Body of pancreas (tissue), 4 donors: ENCODE data around the gene MAP2. TPM values are rescaled to one million over a fixed set of nuclear protein-coding genes. Genes with fewer than 3 reads are reported as not detected.

Experiments
- ATAC-seq: fragments of 150-250 bp; one replicate; pipeline ENCODE4 v1.9.1; 2016
- DNase-seq, 4 donors: peaks; one replicate each; pipeline ENCODE4 v3.0.0-alpha.2; 2019
- H3K27ac ChIP-seq, 4 donors: fragments of 200-600 bp; sonication (generic); 1 replicate in 3 of 4; 2 replicates in 1 of 4; pipeline versions ENCODE4 v1.5.1 to v1.6.1; 2016 to 2019; ENCODE audit warnings: mild to moderate bottlenecking in 1 of 4, mixed read lengths in 1 of 4, moderate library complexity in 1 of 4
- H3K27me3 ChIP-seq, 2 donors: fragments of 200-600 bp; sonication (generic); one replicate each; pipeline ENCODE4 v1.6.0; 2016; ENCODE audit warnings: mild to moderate bottlenecking in 1 of 2
- H3K36me3 ChIP-seq, 2 donors: fragments of 200-600 bp; sonication (generic); replicated peaks in 1 of 2; 2 replicates each; pipeline ENCODE4 v1.5.1; 2016; ENCODE audit warnings: low read depth in 2 of 2; ENCODE audit not compliant: insufficient read depth in 1 of 2
- H3K4me1 ChIP-seq: fragments of 200-600 bp; sonication (generic); one replicate; pipeline ENCODE4 v1.6.0; 2016
- H3K4me3 ChIP-seq, 2 donors: fragments of 200-600 bp; sonication (generic); 1 replicate in 1 of 2; 2 replicates in 1 of 2; pipeline ENCODE4 v1.5.1; 2016 to 2019
- H3K9me3 ChIP-seq, 3 donors: fragments of 200-600 bp; sonication (generic); 1 replicate in 2 of 3; 2 replicates in 1 of 3; pipeline ENCODE4 v1.5.1; 2016
- CTCF ChIP-seq, 7 experiments: fragments of 450-650 bp in 4 of 7; fragments of 200-600 bp in 3 of 7; sonication (generic) in 3 of 7; IDR thresholded peaks; one replicate each; pipeline ENCODE4 v1.5.1; 2016 to 2019; ENCODE audit warnings: antibody characterized with exemption in 7 of 7
- POLR2A ChIP-seq, 3 donors: fragments of 450-650 bp; IDR thresholded peaks; one replicate each; pipeline ENCODE4 v1.6.1; 2016; ENCODE audit warnings: antibody characterized with exemption in 3 of 3, mild to moderate bottlenecking in 2 of 3
- WGBS, 2 donors: methylation state at CpG; one replicate each; pipeline ENCODE4 v1.1.5; 2017; 5-methylcytosine and 5-hydroxymethylcytosine counted together
- intact Hi-C: fragments of 100-400 bp; cut with DNase I; formaldehyde crosslinking; loops from one replicate; pipeline ENCODE4 v1.15.1; 2023
- total RNA-seq, 2 donors: library from RNA; depleted of rRNA; stranded (reverse); fragments of >200 nt; gene quantifications; one replicate each; pipeline ENCODE4 v1.1.0, GENCODE V29; 2016

MAP2 gene
- total RNA-seq, 2 donors from 2014 or later: 14.2 to 32.9 TPM

- no peak for TF ChIP-seq POLR2A (IDR thresholded peaks at IDR 0.05)
- no peak for TF ChIP-seq CTCF (IDR thresholded peaks at IDR 0.05)
- no peak for ATAC-seq
- Histone ChIP-seq H3K4me3 (no peak overlapping the region), H3K9me3 (no peaks in the 10 kb centered on the region), H3K27ac (no peak overlapping the region), H3K27me3 (no peaks in the 10 kb centered on the region), H3K4me1 (no peaks in the 10 kb centered on the region), H3K36me3 (no peaks in the 10 kb centered on the region)
- no peak for DNase-seq
- intact Hi-C loops: no loop called here
Measured at GRCh38 chr2:209519906-209520305, 96.1 kb downstream of the MAP2 start.

- intact Hi-C loops: no loop called here
- 79 to 82% methylated on average over 8 of the region's 8 CpGs for WGBS, 2 donors
- TF ChIP-seq POLR2A (IDR thresholded peaks at IDR 0.05) (no peak), CTCF (IDR thresholded peaks at IDR 0.05) (no peak)
- Histone ChIP-seq H3K27ac (no peak overlapping the region), H3K9me3 (no peaks in the 10 kb centered on the region), H3K36me3 (no peaks in the 10 kb centered on the region), H3K4me3 (no peak overlapping the region), H3K27me3 (no peaks in the 10 kb centered on the region), H3K4me1 (peaks cover 14% of the 10 kb centered on the region)
- no peak for ATAC-seq
- DNase-seq: no peak
Measured at GRCh38 chr2:209523041-209523740, 99.3 kb downstream of the MAP2 start.

- Histone ChIP-seq H3K4me3 (no peak overlapping the region), H3K27me3 (no peaks in the 10 kb centered on the region), H3K9me3 (no peaks in the 10 kb centered on the region), H3K4me1 (peaks cover 14% of the 10 kb centered on the region), H3K27ac (no peak overlapping the region), H3K36me3 (no peaks in the 10 kb centered on the region)
- no peak for TF ChIP-seq POLR2A (IDR thresholded peaks at IDR 0.05)
- no peak for TF ChIP-seq CTCF (IDR thresholded peaks at IDR 0.05)
- DNase-seq: no peak
- ATAC-seq: no peak
- WGBS, 2 donors: 80 to 83% methylated on average over 2 of the region's 2 CpGs
- intact Hi-C loops: no loop called here
Measured at GRCh38 chr2:209523867-209524266, 100.0 kb downstream of the MAP2 start.

- H3K4me3 ChIP-seq: no peak overlapping the region
- no peaks in the 10 kb centered on the region for H3K36me3 ChIP-seq
- H3K9me3 ChIP-seq: no peaks in the 10 kb centered on the region
- TF ChIP-seq POLR2A (IDR thresholded peaks at IDR 0.05): no peak
- TF ChIP-seq CTCF (IDR thresholded peaks at IDR 0.05): no peak
- intact Hi-C loops: no loop called here
- H3K27me3 ChIP-seq: no peaks in the 10 kb centered on the region
- peaks cover 14% of the 10 kb centered on the region for H3K4me1 ChIP-seq
- ATAC-seq (no peak), DNase-seq (no peak)
- 52 to 57% methylated on average over 3 of the region's 3 CpGs for WGBS, 2 donors
- peak overlapping the region in 1 of 4 donors; percentile 72 for H3K27ac ChIP-seq
Measured at GRCh38 chr2:209525331-209525730, 101.5 kb downstream of the MAP2 start.

GRCh38 chr2:209525834-209526281, 102.0 kb downstream of the MAP2 start:
- DNase-seq (no peak), ATAC-seq (peak; percentile 45)
- no peak overlapping the region for H3K4me3 ChIP-seq
- peak overlapping the region in 3 of 4 donors; percentile 10 to 72 (median 35) for H3K27ac ChIP-seq
- H3K36me3 ChIP-seq: no peaks in the 10 kb centered on the region
- peaks cover 14% of the 10 kb centered on the region for H3K4me1 ChIP-seq
- H3K27me3 ChIP-seq: no peaks in the 10 kb centered on the region
- no peak for TF ChIP-seq POLR2A (IDR thresholded peaks at IDR 0.05)
- intact Hi-C loops: no loop called here
- H3K9me3 ChIP-seq: no peaks in the 10 kb centered on the region
